Measurements from ENCODE around the gene OR11H7.
"Not testable (repeated sequence)": the region's sequence is repeated elsewhere in the genome, so short reads cannot be mapped to it uniquely, and the experiment has no call there.

OR11H7 gene

DNA sequence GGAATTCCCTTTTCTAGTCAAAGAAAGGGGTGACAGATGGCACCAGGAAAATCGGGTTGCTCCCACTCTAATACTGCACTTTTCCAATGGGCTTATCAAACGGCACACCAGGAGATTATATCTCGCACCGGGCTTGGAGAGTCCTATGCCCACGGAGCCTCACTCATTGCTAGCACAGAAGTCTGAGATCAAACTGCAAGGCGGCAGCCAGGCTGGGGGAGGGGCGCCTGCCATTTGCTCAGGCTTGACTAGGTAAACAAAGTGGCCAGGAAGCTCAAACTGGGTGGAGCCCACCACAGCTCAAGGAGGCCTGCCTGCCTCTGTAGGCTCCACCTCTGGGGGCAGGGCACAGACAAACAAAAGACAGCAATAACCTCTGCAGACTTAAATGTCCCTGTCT lies 51.5 kb downstream of the OR11H7 start:
- DNase-seq, result not testable (repeated sequence)

Data from SW 1271 (cell line).